SJCRH30 (cell line): ENCODE data around the gene NLK. TPM values are rescaled to one million over a fixed set of nuclear protein-coding genes. Genes with fewer than 3 reads are reported as not detected.
A peak's percentile ranks its signal among the peaks of the same experiment; 100 is the strongest.
"Not testable (repeated sequence)": the region's sequence is repeated elsewhere in the genome, so short reads cannot be mapped to it uniquely, and the experiment has no call there.

ENCODE experiments used
- DNase-seq, 2 experiments: peaks; one replicate each; pipeline ENCODE4 v3.0.0-alpha.2; 2015 to 2020
- H3K27ac ChIP-seq: fragments of 250-450 bp; sonication (Bioruptor Pico); 2 replicates; pipeline ENCODE4 v1.5.1; 2020; ENCODE audit warnings: mild to moderate bottlenecking, moderate library complexity
- H3K27me3 ChIP-seq: fragments of 250-450 bp; sonication (Bioruptor Pico); 2 replicates; pipeline ENCODE4 v1.5.1; 2020; ENCODE audit warnings: mild to moderate bottlenecking, moderate library complexity
- H3K36me3 ChIP-seq: fragments of 250-450 bp; sonication (Bioruptor Pico); 2 replicates; pipeline ENCODE4 v1.5.1; 2020; ENCODE audit warnings: mild to moderate bottlenecking, moderate library complexity
- H3K4me1 ChIP-seq: fragments of 250-450 bp; sonication (Bioruptor Pico); 2 replicates; pipeline ENCODE4 v1.5.1; 2020; ENCODE audit warnings: mild to moderate bottlenecking, moderate library complexity
- H3K4me3 ChIP-seq: fragments of 250-450 bp; sonication (Bioruptor Pico); 2 replicates; pipeline ENCODE4 v1.5.1; 2020; ENCODE audit warnings: mild to moderate bottlenecking, moderate library complexity
- H3K9me3 ChIP-seq: fragments of 250-450 bp; sonication (Bioruptor Pico); replicated peaks from 2 replicates; pipeline ENCODE4 v1.5.1; 2020; ENCODE audit warnings: mild to moderate bottlenecking, moderate library complexity
- total RNA-seq: library from RNA; depleted of rRNA; stranded (reverse); fragments of >200 nt; shearing (Covaris generic); gene quantifications from 2 replicates; pipeline ENCODE4 v1.2.3, GENCODE V29; 2014; rRNA removed

Gene NLK
- 27.8 and 28.4 TPM in 2 replicates for total RNA-seq

GRCh38 chr17:28042657-28042720 is at the start of gene NLK:
Gene NLK, plus strand, starts transcription at chr17:28042677. Its CDS starts 197 bp downstream, at chr17:28042874.
- peaks cover 8% of the 10 kb centered on the region; the same call in 1 of the 2 replicates for H3K4me1 ChIP-seq

GRCh38 chr17:27993161-27993695 is 49.2 kb upstream of the NLK start:
- no peak overlapping the region for H3K4me3 ChIP-seq
- H3K9me3 ChIP-seq, result no peaks in the 10 kb centered on the region; the same call in 1 of the 2 replicates
- no peaks in the 10 kb centered on the region for H3K4me1 ChIP-seq
- no peak for DNase-seq
- no peaks in the 10 kb centered on the region for H3K36me3 ChIP-seq
- peaks cover 19% of the 10 kb centered on the region for H3K27me3 ChIP-seq
- no peak overlapping the region for H3K27ac ChIP-seq

More at GRCh38 chr17:28042657-28042720, at the start of gene NLK:
- H3K36me3 ChIP-seq, result peaks cover 5% of the 10 kb centered on the region
- no peak for DNase-seq
- no peaks in the 10 kb centered on the region for H3K27me3 ChIP-seq
- H3K9me3 ChIP-seq, result no peaks in the 10 kb centered on the region
- peak within 1 kb of the TSS; percentile 39 for H3K27ac ChIP-seq
- peak within 1 kb of the TSS; percentile 80 for H3K4me3 ChIP-seq

- H3K4me1 ChIP-seq, result no peaks in the 10 kb centered on the region
- no peaks in the 10 kb centered on the region; the same call in 1 of the 2 replicates for H3K9me3 ChIP-seq
- no peak overlapping the region for H3K27ac ChIP-seq
- no peak overlapping the region for H3K4me3 ChIP-seq
- peaks cover 19% of the 10 kb centered on the region for H3K27me3 ChIP-seq
- DNase-seq, result no peak
- H3K36me3 ChIP-seq, result no peaks in the 10 kb centered on the region
These were observed 48.7 kb upstream of the NLK start for GRCh38 chr17:27993723-27994310.

GRCh38 chr17:27994586-27994985 is 47.9 kb upstream of the NLK start:
- Histone ChIP-seq H3K36me3 (no peaks in the 10 kb centered on the region), H3K4me3 (no peak overlapping the region), H3K4me1 (no peaks in the 10 kb centered on the region), H3K27me3 (peaks cover 19% of the 10 kb centered on the region), H3K9me3 (no peaks in the 10 kb centered on the region; the same call in 1 of the 2 replicates), H3K27ac (no peak overlapping the region)
- no peak for DNase-seq

- no peaks in the 10 kb centered on the region; the same call in 1 of the 2 replicates for H3K9me3 ChIP-seq
- DNase-seq, result no peak
- no peaks in the 10 kb centered on the region for H3K4me1 ChIP-seq
- H3K4me3 ChIP-seq, result no peak overlapping the region
- H3K27me3 ChIP-seq, result peaks cover 19% of the 10 kb centered on the region
- H3K36me3 ChIP-seq, result no peaks in the 10 kb centered on the region
- no peak overlapping the region for H3K27ac ChIP-seq
These were observed 46.9 kb upstream of the NLK start for GRCh38 chr17:27995554-27995953.

GRCh38 chr17:27996202-27997043 is 46.1 kb upstream of the NLK start:
- H3K4me3 ChIP-seq, result no peak overlapping the region
- peaks cover 19% of the 10 kb centered on the region for H3K27me3 ChIP-seq
- no peak for DNase-seq
- no peaks in the 10 kb centered on the region for H3K36me3 ChIP-seq
- H3K9me3 ChIP-seq, result no peaks in the 10 kb centered on the region; the same call in 1 of the 2 replicates
- no peaks in the 10 kb centered on the region for H3K4me1 ChIP-seq
- H3K27ac ChIP-seq, result no peak overlapping the region

- peaks cover 18% of the 10 kb centered on the region for H3K27me3 ChIP-seq
- no peaks in the 10 kb centered on the region for H3K36me3 ChIP-seq
- H3K4me1 ChIP-seq, result no peaks in the 10 kb centered on the region
- no peak for DNase-seq
- H3K27ac ChIP-seq, result no peak overlapping the region
- no peaks in the 10 kb centered on the region; the same call in 1 of the 2 replicates for H3K9me3 ChIP-seq
- H3K4me3 ChIP-seq, result no peak overlapping the region
These were observed 45.5 kb upstream of the NLK start for GRCh38 chr17:27997044-27997401.

GRCh38 chr17:27997522-27997921 is 45.0 kb upstream of the NLK start:
- peaks cover 13% of the 10 kb centered on the region for H3K27me3 ChIP-seq
- H3K4me1 ChIP-seq, result no peaks in the 10 kb centered on the region
- H3K27ac ChIP-seq, result no peak overlapping the region
- DNase-seq, result no peak
- no peaks in the 10 kb centered on the region for H3K36me3 ChIP-seq
- H3K9me3 ChIP-seq, result no peaks in the 10 kb centered on the region; the same call in 1 of the 2 replicates
- H3K4me3 ChIP-seq, result no peak overlapping the region

GRCh38 chr17:28001149-28001548 is 41.3 kb upstream of the NLK start:
- Histone ChIP-seq H3K4me3 (no peak overlapping the region), H3K27me3 (no peaks in the 10 kb centered on the region), H3K27ac (no peak overlapping the region), H3K4me1 (no peaks in the 10 kb centered on the region), H3K36me3 (no peaks in the 10 kb centered on the region), H3K9me3 (no peaks in the 10 kb centered on the region)
- DNase-seq, result no peak

GRCh38 chr17:28004344-28004743 is 38.1 kb upstream of the NLK start:
- no peak overlapping the region for H3K27ac ChIP-seq
- H3K4me1 ChIP-seq, result no peaks in the 10 kb centered on the region
- H3K27me3 ChIP-seq, result no peaks in the 10 kb centered on the region
- H3K36me3 ChIP-seq, result no peaks in the 10 kb centered on the region
- H3K9me3 ChIP-seq, result 0 out of 2 replicates have a peak, but pooled peaks cover 2% of the 10 kb centered on the region
- DNase-seq, result no peak
- H3K4me3 ChIP-seq, result no peak overlapping the region

- H3K9me3 ChIP-seq, H3K27ac ChIP-seq, H3K4me3 ChIP-seq, H3K36me3 ChIP-seq, H3K27me3 ChIP-seq, DNase-seq, H3K4me1 ChIP-seq: not testable (repeated sequence)
These were observed 34.6 kb upstream of the NLK start for GRCh38 chr17:28007925-28008324.

- H3K4me1 ChIP-seq, result no peaks in the 10 kb centered on the region
- DNase-seq, result peak; percentile 61 to 75
- H3K4me3 ChIP-seq, result no peak overlapping the region
- peaks cover 2% of the 10 kb centered on the region; the same call in 1 of the 2 replicates for H3K9me3 ChIP-seq
- no peaks in the 10 kb centered on the region for H3K36me3 ChIP-seq
- H3K27me3 ChIP-seq, result no peaks in the 10 kb centered on the region
- no peak overlapping the region for H3K27ac ChIP-seq
These were observed 34.0 kb upstream of the NLK start for GRCh38 chr17:28008513-28008912.

- H3K27me3 ChIP-seq, result no peaks in the 10 kb centered on the region
- H3K4me3 ChIP-seq, result no peak overlapping the region
- no peaks in the 10 kb centered on the region for H3K36me3 ChIP-seq
- DNase-seq, result no peak
- no peaks in the 10 kb centered on the region for H3K4me1 ChIP-seq
- H3K27ac ChIP-seq, result no peak overlapping the region
- H3K9me3 ChIP-seq, result peaks cover 2% of the 10 kb centered on the region; the same call in 1 of the 2 replicates
These were observed 32.1 kb upstream of the NLK start for GRCh38 chr17:28010406-28010805.

GRCh38 chr17:28018439-28019070 is 23.9 kb upstream of the NLK start:
- Histone ChIP-seq H3K36me3 (no peaks in the 10 kb centered on the region), H3K27me3 (peaks cover 4% of the 10 kb centered on the region), H3K4me1 (no peaks in the 10 kb centered on the region), H3K9me3 (no peaks in the 10 kb centered on the region; the same call in 1 of the 2 replicates), H3K4me3 (no peak overlapping the region), H3K27ac (no peak overlapping the region)
- no peak for DNase-seq

GRCh38 chr17:28020515-28020914 is 22.0 kb upstream of the NLK start:
- H3K9me3 ChIP-seq, result no peaks in the 10 kb centered on the region; the same call in 1 of the 2 replicates
- no peaks in the 10 kb centered on the region for H3K36me3 ChIP-seq
- peaks cover 4% of the 10 kb centered on the region for H3K27me3 ChIP-seq
- DNase-seq, result no peak
- no peaks in the 10 kb centered on the region for H3K4me1 ChIP-seq
- H3K27ac ChIP-seq, result no peak overlapping the region
- no peak overlapping the region for H3K4me3 ChIP-seq
